Kidney epithelial cell (primary cell): ENCODE data around the gene RNF157. TPM values are rescaled to one million over a fixed set of nuclear protein-coding genes. Genes with fewer than 3 reads are reported as not detected.
"Not testable (repeated sequence)": the region's sequence is repeated elsewhere in the genome, so short reads cannot be mapped to it uniquely, and the experiment has no call there.

Experiments used
- DNase-seq: peaks from one replicate; pipeline ENCODE4 v3.0.0-alpha.2; 2010; ENCODE audit warnings: low read depth
- H3K27me3 ChIP-seq: 2 replicates; pipeline ENCODE4 v1.6.0; 2011; ENCODE audit warnings: low read length; ENCODE audit not compliant: control insufficient read depth, insufficient read depth
- H3K36me3 ChIP-seq: 2 replicates; pipeline ENCODE4 v1.5.1; 2011; ENCODE audit warnings: low read length; ENCODE audit not compliant: control insufficient read depth, insufficient read depth
- H3K4me3 ChIP-seq: 2 replicates; pipeline ENCODE4 v1.5.1; 2011; ENCODE audit warnings: low read depth, mild to moderate bottlenecking, control low read depth, low read length
- CTCF ChIP-seq: IDR thresholded peaks from 2 replicates; pipeline ENCODE4 v1.5.1; 2011; ENCODE audit warnings: mild to moderate bottlenecking, moderate library complexity, low read length, control low read depth, inconsistent platforms; ENCODE audit not compliant: insufficient read depth, poor library complexity, severe bottlenecking
- total RNA-seq: library from RNA; depleted of rRNA; stranded (reverse); fragments of >200 nt; gene quantifications from 2 replicates; pipeline ENCODE4 v1.2.3, GENCODE V29; 2015

RNF157 gene
- total RNA-seq, 1 donor from 2014 or later, result 6.0 TPM

GRCh38 chr17:76188213-76189016 is 51.9 kb downstream of the RNF157 start:
- Histone ChIP-seq H3K4me3 (no peak overlapping the region), H3K36me3 (no peaks in the 10 kb centered on the region), H3K27me3 (peaks cover 2% of the 10 kb centered on the region)
- no peak for DNase-seq
- TF ChIP-seq CTCF, result no peak

- not testable (repeated sequence) for H3K27me3 ChIP-seq, DNase-seq, H3K36me3 ChIP-seq, H3K4me3 ChIP-seq
These were observed 53.5 kb downstream of the RNF157 start for GRCh38 chr17:76186774-76187173.

- Histone ChIP-seq H3K36me3 (no peaks in the 10 kb centered on the region), H3K27me3 (no peaks in the 10 kb centered on the region), H3K4me3 (no peak overlapping the region)
- TF ChIP-seq CTCF, result no peak
- DNase-seq, result no peak
These were observed 56.0 kb downstream of the RNF157 start for GRCh38 chr17:76184290-76184689.

- peak; percentile 83 for TF ChIP-seq CTCF
- DNase-seq, result peak; percentile 62
- Histone ChIP-seq H3K36me3 (no peaks in the 10 kb centered on the region), H3K4me3 (no peak overlapping the region), H3K27me3 (no peaks in the 10 kb centered on the region)
These were observed 58.1 kb downstream of the RNF157 start for GRCh38 chr17:76182016-76182764.

GRCh38 chr17:76179496-76180467 is 60.5 kb downstream of the RNF157 start:
- H3K27me3 ChIP-seq, result no peaks in the 10 kb centered on the region
- H3K36me3 ChIP-seq, result no peaks in the 10 kb centered on the region
- TF ChIP-seq CTCF, result no peak
- H3K4me3 ChIP-seq, result no peak overlapping the region
- DNase-seq, result no peak
